ENCODE results near the gene ABHD15. TPM values are rescaled to one million over a fixed set of nuclear protein-coding genes. Genes with fewer than 3 reads are reported as not detected.

ABHD15 gene
- total and polyA plus RNA-seq, 9 of the 15 experiments (the other 6 are each of a cell fraction or from before 2014, with no cell fraction given), result 0.85 to 4.2 (median 2.1) TPM

DNA sequence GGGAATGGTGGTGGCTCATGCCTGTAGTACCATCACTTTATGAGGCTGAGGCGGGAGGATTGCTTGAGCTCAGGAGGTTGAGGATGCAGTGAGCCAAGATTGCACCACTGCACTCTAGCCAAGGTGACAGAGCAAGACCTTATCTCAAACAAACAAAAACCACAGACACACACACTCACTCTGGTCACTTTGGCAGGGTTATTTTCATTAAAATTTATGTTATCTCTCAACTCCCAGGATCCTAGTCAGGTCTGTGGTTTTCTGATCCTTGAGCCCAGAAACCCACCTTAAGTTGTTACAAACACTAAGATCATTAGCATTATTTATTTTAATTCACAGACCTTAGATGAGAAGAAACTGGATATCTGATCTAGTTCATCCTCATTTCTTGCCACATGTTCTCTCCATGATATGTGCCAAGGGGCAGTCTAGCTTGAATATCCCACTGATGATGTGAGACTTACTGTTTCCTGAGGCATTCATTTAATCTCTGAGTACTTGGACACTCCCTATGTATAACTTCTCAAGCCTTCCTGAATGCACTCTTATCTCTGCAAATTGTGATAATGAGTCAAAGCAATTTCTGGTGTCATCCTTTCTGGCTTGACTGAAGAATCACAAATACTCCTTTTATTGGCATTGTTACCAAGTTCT is 9.6 kb downstream of the ABHD15 start (continued):
- peak; percentile 72 for TF ChIP-seq MAFG (tag; conservative IDR thresholded peaks at IDR 0.05)
- TF ChIP-seq SMC3 (conservative IDR thresholded peaks at IDR 0.05; ENCODE audit: insufficient read depth, low read depth, low read length), result no peak
- TF ChIP-seq KDM2B (CRISPR knock-in tag; IDR thresholded peaks at IDR 0.05), result no peak
- no peak for TF ChIP-seq CHD2 (IDR thresholded peaks at IDR 0.05; ENCODE audit: low read depth, low read length)
- TF ChIP-seq FOXK2 (conservative IDR thresholded peaks at IDR 0.05 in 1 of 2, IDR thresholded peaks at IDR 0.05 in 1 of 2; ENCODE audit: low read depth in 2 of 2), result 0 out of 4 replicates have a peak, but pooled peaks of 1 of the 2 experiments have one; percentile 20
- TF ChIP-seq, protein P1, sequence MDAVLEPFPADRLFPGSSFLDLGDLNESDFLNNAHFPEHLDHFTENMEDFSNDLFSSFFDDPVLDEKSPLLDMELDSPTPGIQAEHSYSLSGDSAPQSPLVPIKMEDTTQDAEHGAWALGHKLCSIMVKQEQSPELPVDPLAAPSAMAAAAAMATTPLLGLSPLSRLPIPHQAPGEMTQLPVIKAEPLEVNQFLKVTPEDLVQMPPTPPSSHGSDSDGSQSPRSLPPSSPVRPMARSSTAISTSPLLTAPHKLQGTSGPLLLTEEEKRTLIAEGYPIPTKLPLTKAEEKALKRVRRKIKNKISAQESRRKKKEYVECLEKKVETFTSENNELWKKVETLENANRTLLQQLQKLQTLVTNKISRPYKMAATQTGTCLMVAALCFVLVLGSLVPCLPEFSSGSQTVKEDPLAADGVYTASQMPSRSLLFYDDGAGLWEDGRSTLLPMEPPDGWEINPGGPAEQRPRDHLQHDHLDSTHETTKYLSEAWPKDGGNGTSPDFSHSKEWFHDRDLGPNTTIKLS (IDR thresholded peaks at IDR 0.05; ENCODE audit: borderline replicate concordance, low read depth), result no peak
- TF ChIP-seq, protein P2, sequence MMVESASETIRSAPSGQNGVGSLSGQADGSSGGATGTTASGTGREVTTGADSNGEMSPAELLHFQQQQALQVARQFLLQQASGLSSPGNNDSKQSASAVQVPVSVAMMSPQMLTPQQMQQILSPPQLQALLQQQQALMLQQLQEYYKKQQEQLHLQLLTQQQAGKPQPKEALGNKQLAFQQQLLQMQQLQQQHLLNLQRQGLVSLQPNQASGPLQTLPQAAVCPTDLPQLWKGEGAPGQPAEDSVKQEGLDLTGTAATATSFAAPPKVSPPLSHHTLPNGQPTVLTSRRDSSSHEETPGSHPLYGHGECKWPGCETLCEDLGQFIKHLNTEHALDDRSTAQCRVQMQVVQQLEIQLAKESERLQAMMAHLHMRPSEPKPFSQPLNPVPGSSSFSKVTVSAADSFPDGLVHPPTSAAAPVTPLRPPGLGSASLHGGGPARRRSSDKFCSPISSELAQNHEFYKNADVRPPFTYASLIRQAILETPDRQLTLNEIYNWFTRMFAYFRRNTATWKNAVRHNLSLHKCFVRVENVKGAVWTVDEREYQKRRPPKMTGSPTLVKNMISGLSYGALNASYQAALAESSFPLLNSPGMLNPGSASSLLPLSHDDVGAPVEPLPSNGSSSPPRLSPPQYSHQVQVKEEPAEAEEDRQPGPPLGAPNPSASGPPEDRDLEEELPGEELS (CRISPR knock-in tag; IDR thresholded peaks at IDR 0.05; ENCODE audit: borderline replicate concordance), result 0 out of 2 replicates have a peak, but pooled peaks have one; percentile 31
- peak; percentile 25; the same call in 1 of the 2 replicates for TF ChIP-seq GATA2 (CRISPR knock-in tag; IDR thresholded peaks at IDR 0.05)
- TF ChIP-seq CBFA2T2 (conservative IDR thresholded peaks at IDR 0.05), result peak; percentile 88
- peak; percentile 92 for TF ChIP-seq NFE2 (IDR thresholded peaks at IDR 0.05; ENCODE audit: low read depth)
- peak; percentile 59; the same call in 1 of the 2 replicates for TF ChIP-seq FOXM1 (IDR thresholded peaks at IDR 0.05; ENCODE audit: low read depth)
- no peak for TF ChIP-seq FOXM1 (CRISPR knock-in tag; IDR thresholded peaks at IDR 0.05; ENCODE audit: low read depth)
- TF ChIP-seq HDAC1 (IDR thresholded peaks at IDR 0.05), result peak in 1 of 2 experiments; percentile 80; a peak in 2 of 4 replicates
- TF ChIP-seq XRCC5 (IDR thresholded peaks at IDR 0.05; ENCODE audit: low read depth, low read length), result no peak
- no peak for TF ChIP-seq SMARCA5 (IDR thresholded peaks at IDR 0.05)
- TF ChIP-seq FOSL1 (tag; conservative IDR thresholded peaks at IDR 0.05), result peak; percentile 96
- TF ChIP-seq ZNF184 (CRISPR knock-in tag; IDR thresholded peaks at IDR 0.05), result no peak
- peak; percentile 92 to 94 for TF ChIP-seq KDM1A (IDR thresholded peaks at IDR 0.05)
- TF ChIP-seq NFYB (IDR thresholded peaks at IDR 0.05; ENCODE audit: extremely low read depth, insufficient read length), result no peak
- no peak for TF ChIP-seq KAT7 (CRISPR knock-in tag; IDR thresholded peaks at IDR 0.05; ENCODE audit: borderline replicate concordance)
- TF ChIP-seq ETS2 (tag; IDR thresholded peaks at IDR 0.05; ENCODE audit: borderline replicate concordance, poor library complexity, severe bottlenecking), result no peak
- TF ChIP-seq MED1 (CRISPR knock-in tag; IDR thresholded peaks at IDR 0.05; ENCODE audit: borderline replicate concordance), result no peak
- TF ChIP-seq, protein P3, sequence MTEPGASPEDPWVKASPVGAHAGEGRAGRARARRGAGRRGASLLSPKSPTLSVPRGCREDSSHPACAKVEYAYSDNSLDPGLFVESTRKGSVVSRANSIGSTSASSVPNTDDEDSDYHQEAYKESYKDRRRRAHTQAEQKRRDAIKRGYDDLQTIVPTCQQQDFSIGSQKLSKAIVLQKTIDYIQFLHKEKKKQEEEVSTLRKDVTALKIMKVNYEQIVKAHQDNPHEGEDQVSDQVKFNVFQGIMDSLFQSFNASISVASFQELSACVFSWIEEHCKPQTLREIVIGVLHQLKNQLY (CRISPR knock-in tag; conservative IDR thresholded peaks at IDR 0.05), result no peak
- no peak for TF ChIP-seq FOXA3 (CRISPR knock-in tag; conservative IDR thresholded peaks at IDR 0.05 in 1 of 2, IDR thresholded peaks at IDR 0.05 in 1 of 2)
- no peak for TF ChIP-seq EZH2 (IDR thresholded peaks at IDR 0.05; ENCODE audit: borderline replicate concordance, low read depth, low read length)
